ENCODE measurements around the gene AQP12B. TPM values are rescaled to one million over a fixed set of nuclear protein-coding genes. Genes with fewer than 3 reads are reported as not detected.

AQP12B gene
- total RNA-seq, 6 experiments from 2014 or later = not detected

DNA sequence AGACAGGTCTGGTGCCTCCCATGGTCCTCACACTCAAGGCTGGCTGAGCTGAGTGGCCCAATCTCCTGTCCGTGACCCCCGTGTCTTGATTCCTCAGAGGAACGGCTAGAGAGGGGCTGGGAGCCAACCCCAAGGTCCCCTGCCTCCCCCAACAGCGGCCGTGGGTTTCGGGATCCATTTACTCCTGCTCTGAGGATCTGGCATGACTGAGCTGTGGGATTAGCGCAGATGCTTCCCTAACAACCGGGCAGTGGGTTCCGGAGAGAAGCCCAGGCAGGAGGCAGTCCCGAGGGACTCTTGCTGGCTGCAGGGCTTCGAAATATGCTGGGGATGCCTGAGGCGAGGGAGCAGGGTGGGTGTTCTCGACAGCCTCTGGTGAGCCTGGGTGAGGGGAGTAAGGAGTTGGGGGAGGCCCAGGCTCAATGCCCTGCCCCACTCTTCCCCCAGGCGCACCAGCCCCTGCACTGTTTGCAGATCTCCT, 38.5 kb downstream of the AQP12B start:
- Mint-ChIP-seq H3K27me3 (ENCODE audit: insufficient read depth) (peaks cover 41% of the 10 kb centered on the region), H3K36me3 (ENCODE audit: low read depth) (no peaks in the 10 kb centered on the region), H3K4me3 (no peak overlapping the region), H3K4me1 (ENCODE audit: low read depth) (no peaks in the 10 kb centered on the region), H3K27ac (no peak overlapping the region), H3K9me3 (no peaks in the 10 kb centered on the region)
- TF ChIP-seq, protein P1, sequence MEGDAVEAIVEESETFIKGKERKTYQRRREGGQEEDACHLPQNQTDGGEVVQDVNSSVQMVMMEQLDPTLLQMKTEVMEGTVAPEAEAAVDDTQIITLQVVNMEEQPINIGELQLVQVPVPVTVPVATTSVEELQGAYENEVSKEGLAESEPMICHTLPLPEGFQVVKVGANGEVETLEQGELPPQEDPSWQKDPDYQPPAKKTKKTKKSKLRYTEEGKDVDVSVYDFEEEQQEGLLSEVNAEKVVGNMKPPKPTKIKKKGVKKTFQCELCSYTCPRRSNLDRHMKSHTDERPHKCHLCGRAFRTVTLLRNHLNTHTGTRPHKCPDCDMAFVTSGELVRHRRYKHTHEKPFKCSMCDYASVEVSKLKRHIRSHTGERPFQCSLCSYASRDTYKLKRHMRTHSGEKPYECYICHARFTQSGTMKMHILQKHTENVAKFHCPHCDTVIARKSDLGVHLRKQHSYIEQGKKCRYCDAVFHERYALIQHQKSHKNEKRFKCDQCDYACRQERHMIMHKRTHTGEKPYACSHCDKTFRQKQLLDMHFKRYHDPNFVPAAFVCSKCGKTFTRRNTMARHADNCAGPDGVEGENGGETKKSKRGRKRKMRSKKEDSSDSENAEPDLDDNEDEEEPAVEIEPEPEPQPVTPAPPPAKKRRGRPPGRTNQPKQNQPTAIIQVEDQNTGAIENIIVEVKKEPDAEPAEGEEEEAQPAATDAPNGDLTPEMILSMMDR (IDR thresholded peaks at IDR 0.05) = no peak
- no peak for DNase-seq

- Mint-ChIP-seq H3K4me1 (ENCODE audit: low read depth) (no peaks in the 10 kb centered on the region), H3K27ac (no peak overlapping the region), H3K9me3 (no peaks in the 10 kb centered on the region), H3K36me3 (ENCODE audit: low read depth) (no peaks in the 10 kb centered on the region), H3K27me3 (ENCODE audit: insufficient read depth) (peaks cover 39% of the 10 kb centered on the region), H3K4me3 (no peak overlapping the region)
- TF ChIP-seq, protein P1 (IDR thresholded peaks at IDR 0.05) = no peak
- DNase-seq = no peak
These were observed 38.9 kb downstream of the AQP12B start for GRCh38 chr2:240643811-240644150.

GRCh38 chr2:240643093-240643810, 39.4 kb downstream of the AQP12B start:
- H3K9me3 Mint-ChIP-seq = no peaks in the 10 kb centered on the region
- H3K4me3 Mint-ChIP-seq = no peak overlapping the region
- DNase-seq = no peak
- H3K27me3 Mint-ChIP-seq (ENCODE audit: insufficient read depth) = peaks cover 39% of the 10 kb centered on the region
- H3K36me3 Mint-ChIP-seq (ENCODE audit: low read depth) = no peaks in the 10 kb centered on the region
- TF ChIP-seq, protein P1 (IDR thresholded peaks at IDR 0.05) = no peak
- H3K4me1 Mint-ChIP-seq (ENCODE audit: low read depth) = no peaks in the 10 kb centered on the region
- no peak overlapping the region for H3K27ac Mint-ChIP-seq

DNA sequence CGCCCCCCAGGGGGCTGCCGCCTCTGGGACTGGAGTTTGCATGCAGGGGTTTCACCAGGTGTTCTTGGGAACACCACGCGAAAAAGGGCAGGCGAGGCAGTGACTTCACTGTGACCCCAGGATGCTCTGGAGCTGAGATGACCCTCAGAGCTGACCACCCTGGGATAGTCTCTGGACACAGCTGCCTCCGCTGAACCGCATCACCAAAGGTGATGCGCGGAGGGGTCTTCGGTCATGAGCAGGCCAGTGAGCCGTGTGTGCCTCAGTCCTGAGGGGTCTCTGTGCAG, 39.9 kb downstream of the AQP12B start:
- H3K4me3 Mint-ChIP-seq = no peak overlapping the region
- H3K27ac Mint-ChIP-seq = no peak overlapping the region
- DNase-seq = no peak
- no peaks in the 10 kb centered on the region for H3K4me1 Mint-ChIP-seq (ENCODE audit: low read depth)
- no peaks in the 10 kb centered on the region for H3K9me3 Mint-ChIP-seq
- H3K36me3 Mint-ChIP-seq (ENCODE audit: low read depth) = no peaks in the 10 kb centered on the region
- TF ChIP-seq, protein P1 (IDR thresholded peaks at IDR 0.05) = no peak
- peaks cover 39% of the 10 kb centered on the region for H3K27me3 Mint-ChIP-seq (ENCODE audit: insufficient read depth)

GRCh38 chr2:240642061-240642805, 40.5 kb downstream of the AQP12B start:
- TF ChIP-seq, protein P1 (IDR thresholded peaks at IDR 0.05) = no peak
- Mint-ChIP-seq H3K4me1 (ENCODE audit: low read depth) (no peaks in the 10 kb centered on the region), H3K27me3 (ENCODE audit: insufficient read depth) (peaks cover 36% of the 10 kb centered on the region), H3K36me3 (ENCODE audit: low read depth) (no peaks in the 10 kb centered on the region), H3K9me3 (no peaks in the 10 kb centered on the region), H3K27ac (no peak overlapping the region), H3K4me3 (no peak overlapping the region)
- DNase-seq = no peak
